DND-41 (cell line): ENCODE data around the gene OR51B2.

Source experiments
- ATAC-seq: fragments of 200-7000 bp; cut with Tn5 transposase; 3 replicates; pipeline ENCODE4 v1.9.1; 2021; ENCODE audit warnings: low read depth; ENCODE audit not compliant: insufficient read depth
- DNase-seq: peaks from one replicate; pipeline ENCODE4 v3.0.0-alpha.2; 2020
- H2AFZ ChIP-seq: 2 replicates; pipeline ENCODE4 v1.6.0; 2012; ENCODE audit warnings: low read depth, low read length
- H3K27ac ChIP-seq: 2 replicates; pipeline ENCODE4 v1.5.1; 2012; ENCODE audit warnings: low read length, inconsistent platforms
- H3K27me3 ChIP-seq: fragments of 200-600 bp; sonication (generic); 2 replicates; pipeline ENCODE4 v1.6.0; 2012; ENCODE audit warnings: low read length, mild to moderate bottlenecking, inconsistent platforms; ENCODE audit not compliant: insufficient read depth, poor library complexity
- H3K36me3 ChIP-seq: 2 replicates; pipeline ENCODE4 v1.5.1; 2012; ENCODE audit warnings: low read length, inconsistent platforms; ENCODE audit not compliant: insufficient read depth
- H3K4me1 ChIP-seq: 2 replicates; pipeline ENCODE4 v1.5.1; 2012; ENCODE audit warnings: mild to moderate bottlenecking, low read length; ENCODE audit not compliant: insufficient read depth
- H3K4me2 ChIP-seq: 2 replicates; pipeline ENCODE4 v1.6.0; 2012; ENCODE audit warnings: mild to moderate bottlenecking, moderate library complexity, low read length, inconsistent platforms; ENCODE audit not compliant: insufficient read depth
- H3K4me3 ChIP-seq, 2 experiments: fragments of 200-600 bp in 1 of 2; shearing (Covaris generic) in 1 of 2; 2 replicates each; pipeline ENCODE4 v1.5.1; 2012 to 2016; ENCODE audit warnings: inconsistent platforms in 2 of 2, low read length in 2 of 2, mild to moderate bottlenecking in 2 of 2, low read depth in 1 of 2, moderate library complexity in 1 of 2
- H3K79me2 ChIP-seq: 2 replicates; pipeline ENCODE4 v1.6.0; 2012; ENCODE audit warnings: low read length, inconsistent platforms; ENCODE audit not compliant: insufficient read depth
- H3K9ac ChIP-seq: 2 replicates; pipeline ENCODE4 v1.6.0; 2012; ENCODE audit warnings: low read depth, mild to moderate bottlenecking, inconsistent platforms, low read length, moderate library complexity
- H3K9me3 ChIP-seq: 2 replicates; pipeline ENCODE4 v1.5.1; 2012; ENCODE audit warnings: low read length, moderate library complexity, mild to moderate bottlenecking, inconsistent platforms; ENCODE audit not compliant: insufficient read depth, severe bottlenecking
- H4K20me1 ChIP-seq: 2 replicates; pipeline ENCODE4 v1.6.0; 2012; ENCODE audit warnings: low read length; ENCODE audit not compliant: insufficient read depth
- CTCF ChIP-seq: IDR thresholded peaks from 2 replicates; pipeline ENCODE4 v1.5.1; 2012; ENCODE audit warnings: borderline replicate concordance, low read length, moderate library complexity, mild to moderate bottlenecking; ENCODE audit not compliant: poor library complexity, severe bottlenecking; ENCODE audit errors: extremely low read depth
- EZH2 ChIP-seq: IDR thresholded peaks from 3 replicates; pipeline ENCODE4 v1.6.1; 2012; ENCODE audit warnings: borderline replicate concordance, low read depth, mild to moderate bottlenecking, moderate library complexity, low read length, inconsistent platforms; ENCODE audit not compliant: severe bottlenecking

Gene OR51B2

DNA sequence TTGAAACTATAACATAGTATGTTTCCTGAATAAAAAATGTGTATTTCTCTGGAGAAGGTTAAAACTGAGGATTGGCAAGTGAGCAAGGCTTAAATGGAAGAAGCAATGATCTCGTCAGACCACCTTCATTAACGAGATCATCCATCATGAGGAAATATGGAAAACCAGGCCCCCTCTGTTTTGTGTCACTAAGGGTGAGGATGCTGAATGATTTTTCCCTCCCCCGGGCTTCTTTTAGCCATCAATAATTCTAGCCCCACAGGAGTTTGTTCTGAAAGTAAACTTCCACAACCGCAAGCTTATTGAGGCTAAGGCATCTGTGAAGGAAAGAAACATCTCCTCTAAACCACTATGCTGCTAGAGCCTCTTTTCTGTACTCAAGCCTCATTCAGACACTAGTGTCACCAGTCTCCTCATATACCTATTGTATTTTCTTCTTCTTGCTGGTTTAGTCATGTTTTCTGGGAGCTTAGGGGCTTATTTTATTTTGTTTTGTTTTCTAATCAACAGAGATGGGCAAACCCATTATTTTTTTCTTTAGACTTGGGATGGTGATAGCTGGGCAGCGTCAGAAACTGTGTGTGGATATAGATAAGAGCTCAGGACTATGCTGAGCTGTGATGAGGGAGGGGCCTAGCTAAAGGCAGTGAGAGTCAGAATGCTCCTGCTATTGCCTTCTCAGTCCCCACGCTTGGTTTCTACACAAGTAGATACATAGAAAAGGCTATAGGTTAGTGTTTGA is 48.6 kb downstream of the OR51B2 start:
- no peak overlapping the region for H3K27ac ChIP-seq
- H3K9me3 ChIP-seq: no peaks in the 10 kb centered on the region
- H3K9ac ChIP-seq: no peak overlapping the region
- no peaks in the 10 kb centered on the region for H4K20me1 ChIP-seq
- DNase-seq (no peak), ATAC-seq (no peak)
- H3K79me2 ChIP-seq: no peaks in the 10 kb centered on the region
- no peak overlapping the region for H3K4me3 ChIP-seq
- no peaks in the 10 kb centered on the region for H3K36me3 ChIP-seq
- H3K4me1 ChIP-seq: no peaks in the 10 kb centered on the region
- TF ChIP-seq CTCF (no peak), EZH2 (no peak)
- H3K4me2 ChIP-seq: no peak overlapping the region
- no peak overlapping the region for H2AFZ ChIP-seq
- H3K27me3 ChIP-seq: peaks cover 6% of the 10 kb centered on the region

- H3K4me1 ChIP-seq: no peaks in the 10 kb centered on the region
- ATAC-seq: no peak
- TF ChIP-seq EZH2 (no peak), CTCF (no peak)
- peaks cover 6% of the 10 kb centered on the region for H3K27me3 ChIP-seq
- H3K36me3 ChIP-seq: no peaks in the 10 kb centered on the region
- H3K9me3 ChIP-seq: no peaks in the 10 kb centered on the region
- H3K9ac ChIP-seq: no peak overlapping the region
- H3K4me2 ChIP-seq: no peak overlapping the region
- H3K27ac ChIP-seq: no peak overlapping the region
- H4K20me1 ChIP-seq: no peaks in the 10 kb centered on the region
- no peak overlapping the region for H3K4me3 ChIP-seq
- no peaks in the 10 kb centered on the region for H3K79me2 ChIP-seq
- no peak overlapping the region for H2AFZ ChIP-seq
- no peak for DNase-seq
Measured at GRCh38 chr11:5274395-5274794, 49.7 kb downstream of the OR51B2 start.
